HepG2 (cell line): Measurements from ENCODE around the gene BEST3. TPM values are rescaled to one million over a fixed set of nuclear protein-coding genes. Genes with fewer than 3 reads are reported as not detected.

Experiments used
- ATAC-seq: fragments of 200-7000 bp; cut with Tn5 transposase; 3 replicates; pipeline ENCODE4 v1.9.1; 2020; ENCODE audit warnings: mild to moderate bottlenecking, moderate library complexity
- BruUV-seq: library from RNA; stranded (reverse); fragments of 400-500 nt; replicated peaks from 2 replicates; lab custom pipeline; 2021; lab: Mats Ljungman, UMichigan
- CTCF ChIA-PET: fragments of 300-600 bp; formaldehyde crosslinking; extraction: SDS; loops from one replicate; lab custom pipeline; 2021; ENCODE audit warnings: low total read pairs, inconsistent platforms, low intra/inter-chr PET ratio; lab: Yijun Ruan, JAX
- POLR2A ChIA-PET: fragments of 350-600 bp; sonication (Branson Sonifier 250); formaldehyde crosslinking; loops from one replicate; lab custom pipeline; 2020; ENCODE audit warnings: antibody characterized with exemption, inconsistent platforms; lab: Yijun Ruan, JAX
- DNase-seq: peaks from one replicate; pipeline ENCODE4 v3.0.0-alpha.2; 2015; ENCODE audit warnings: low spot score
- FAIRE-seq: peaks from 3 replicates; lab custom pipeline; 2011; peaks lifted over from hg19 to GRCh38; lab: Jason Lieb, UNC
- H2AFZ ChIP-seq: one replicate; pipeline ENCODE4 v1.6.1; 2011; ENCODE audit warnings: low read length, inconsistent platforms
- H3K27ac ChIP-seq: fragments of 300-600 bp; 3 replicates; pipeline ENCODE4 v1.8.0; 2011; ENCODE audit warnings: mixed run types, mild to moderate bottlenecking, mixed read lengths, low read length, inconsistent platforms; ENCODE audit not compliant: insufficient read depth; ENCODE audit errors: extremely low read length
- H3K27me3 ChIP-seq, 2 experiments: fragments of 200-600 bp in 1 of 2; 2 replicates in 1 of 2; 3 replicates in 1 of 2; pipeline versions ENCODE4 v1.6.0 to v1.8.0; 2011; ENCODE audit warnings: low read length in 2 of 2, mild to moderate bottlenecking in 2 of 2, moderate library complexity in 2 of 2, inconsistent platforms in 1 of 2; ENCODE audit not compliant: insufficient read depth in 2 of 2, control insufficient read depth in 1 of 2
- H3K36me3 ChIP-seq, 2 experiments: fragments of 200-600 bp in 1 of 2; replicated peaks in 1 of 2; 2 replicates in 1 of 2; 3 replicates in 1 of 2; pipeline versions ENCODE4 v1.5.1 to v1.8.0; 2011; ENCODE audit warnings: low read length in 2 of 2, inconsistent platforms in 1 of 2; ENCODE audit not compliant: insufficient read depth in 2 of 2, control insufficient read depth in 1 of 2
- H3K4me1 ChIP-seq: 2 replicates; pipeline ENCODE4 v1.5.1; 2012; ENCODE audit warnings: low read length, inconsistent platforms; ENCODE audit not compliant: insufficient read depth
- H3K4me2 ChIP-seq: 2 replicates; pipeline ENCODE4 v1.6.0; 2011; ENCODE audit warnings: low read depth, low read length, inconsistent platforms
- H3K4me3 ChIP-seq, 3 experiments: fragments of 200-600 bp in 1 of 3; sonication (generic), shearing (Covaris generic) in 1 of 3; replicated peaks in 1 of 3; 2 replicates each; pipeline ENCODE4 v1.5.1; 2011 to 2016; ENCODE audit warnings: low read length in 3 of 3, inconsistent platforms in 2 of 3, low read depth in 2 of 3, mild to moderate bottlenecking in 2 of 3, control low read depth in 1 of 3, mixed read lengths in 1 of 3; ENCODE audit not compliant: insufficient read depth in 1 of 3
- H3K79me2 ChIP-seq: one replicate; pipeline ENCODE4 v1.6.1; 2011; ENCODE audit warnings: low read length, inconsistent platforms; ENCODE audit not compliant: insufficient read depth
- H3K9ac ChIP-seq: 2 replicates; pipeline ENCODE4 v1.6.0; 2011; ENCODE audit warnings: mild to moderate bottlenecking, low read depth, low read length, inconsistent platforms; ENCODE audit not compliant: insufficient read depth
- H3K9me3 ChIP-seq: 2 replicates; pipeline ENCODE4 v1.5.1; 2012; ENCODE audit warnings: mild to moderate bottlenecking, low read length
- H4K20me1 ChIP-seq: 2 replicates; pipeline ENCODE4 v1.6.0; 2011; ENCODE audit warnings: inconsistent platforms, mild to moderate bottlenecking, low read length, moderate library complexity; ENCODE audit not compliant: insufficient read depth
- AKAP8 ChIP-seq: sonication (generic); formaldehyde crosslinking; IDR thresholded peaks from 2 replicates; pipeline ENCODE4 v1.5.1; 2020; ENCODE audit warnings: mild to moderate bottlenecking, missing genetic modification reagents
- FOXK1 ChIP-seq: sonication (generic); formaldehyde crosslinking; IDR thresholded peaks from 2 replicates; pipeline ENCODE4 v1.4.0; 2020; ENCODE audit warnings: low read depth, missing genetic modification reagents, borderline replicate concordance
- HDAC1 ChIP-seq: sonication (generic); formaldehyde crosslinking; IDR thresholded peaks from 2 replicates; pipeline ENCODE4 v1.5.1; 2020; ENCODE audit warnings: mild to moderate bottlenecking, missing genetic modification reagents
- NFE2 ChIP-seq: sonication (generic); formaldehyde crosslinking; IDR thresholded peaks from 2 replicates; pipeline ENCODE4 v1.4.0; 2020; ENCODE audit warnings: missing genetic modification reagents
- PAX8 ChIP-seq: sonication (generic); formaldehyde crosslinking; IDR thresholded peaks from 2 replicates; pipeline ENCODE4 v1.8.0; 2022; ENCODE audit warnings: mild to moderate bottlenecking, missing genetic modification reagents, borderline replicate concordance
- SIX4 ChIP-seq: sonication (generic); formaldehyde crosslinking; IDR thresholded peaks from 2 replicates; pipeline ENCODE4 v1.4.0; 2020; ENCODE audit warnings: missing genetic modification reagents
- ZBTB38 ChIP-seq: sonication (generic); formaldehyde crosslinking; IDR thresholded peaks from 2 replicates; pipeline ENCODE4 v1.5.1; 2020; ENCODE audit warnings: mild to moderate bottlenecking, missing genetic modification reagents
- ZNF251 ChIP-seq: sonication (generic); formaldehyde crosslinking; IDR thresholded peaks from 2 replicates; pipeline ENCODE4 v1.9.0; 2021; ENCODE audit warnings: mild to moderate bottlenecking, missing genetic modification reagents
- WGBS: methylation state at CpG from one replicate; pipeline ENCODE4 v1.1.6; 2017; ENCODE audit warnings: low lambda C conversion rate; 5-methylcytosine and 5-hydroxymethylcytosine counted together
- in situ Hi-C: cut with HindIII; loops from 2 replicates; pipeline ENCODE4 v1.10.0; 2017; ENCODE audit warnings: low pct_unique_long_range_greater_than_20kb; ENCODE audit not compliant: extremely low pct_ligation_motif_present
- intact Hi-C: fragments of 100-400 bp; cut with micrococcal nuclease; formaldehyde crosslinking; loops from one replicate; pipeline ENCODE4 v1.10.0; 2022; ENCODE audit not compliant: unreplicated experiment
- polyA plus RNA-seq, 8 experiments: library from polyadenylated mRNA; depleted of rRNA in 3 of 8; stranded (reverse) in 7 of 8; unstranded in 1 of 8; fragments of >200 nt; fragmentation: Illumina TruSeq in 4 of 8; extraction: Trizol in 4 of 8; gene quantifications; 2 replicates each; pipeline versions ENCODE4 v1.2.1 to v1.2.3, GENCODE V29; 2011 to 2016; ENCODE audit warnings: low read depth in 4 of 8, missing spikeins in 1 of 8, mixed read lengths in 1 of 8; ENCODE audit not compliant: insufficient read depth in 1 of 8
- total RNA-seq, 5 experiments: library from RNA; depleted of rRNA; stranded (reverse); fragments of >200 nt; fragmentation: Illumina TruSeq; extraction: Trizol; gene quantifications; 2 replicates each; pipeline ENCODE4 v1.2.3, GENCODE V29; 2016; ENCODE audit warnings: low read depth in 1 of 5

BEST3 gene
- total and polyA plus RNA-seq, 2 of the 13 experiments (the other 11 are each of a cell fraction or from before 2014, with no cell fraction given) = not detected

DNA sequence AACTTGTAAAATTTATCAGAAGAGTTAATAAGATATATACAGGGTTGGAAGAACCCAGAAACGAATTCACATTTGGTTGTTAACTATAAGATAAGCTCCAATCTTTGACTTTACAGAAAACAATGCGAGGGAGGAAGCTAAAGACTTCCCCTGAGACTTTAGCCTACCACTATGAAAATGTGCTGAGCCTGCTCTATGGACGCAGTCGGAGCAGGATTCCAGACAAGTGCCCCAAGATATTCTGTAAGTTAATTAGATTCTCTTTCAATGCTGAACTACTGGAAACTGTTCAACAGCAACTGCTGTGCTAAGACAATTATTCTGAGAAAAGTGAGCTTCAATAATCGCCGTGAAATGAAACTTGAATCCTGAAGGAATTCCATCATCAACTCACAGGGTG is 80.1 kb downstream of the BEST3 start:
- Histone ChIP-seq H3K4me1 (peaks cover 7% of the 10 kb centered on the region; the same call in 1 of the 2 replicates), H3K27ac (no peak overlapping the region), H3K4me2 (no peak overlapping the region), H3K9ac (no peak overlapping the region), H3K4me3 (no peak overlapping the region), H3K9me3 (no peaks in the 10 kb centered on the region), H3K36me3 (no peaks in the 10 kb centered on the region), H4K20me1 (no peaks in the 10 kb centered on the region), H3K27me3 (peaks cover 0 to 10% of the 10 kb centered on the region in 2 experiments; a peak in 2 of 5 replicates), H2AFZ (no peak overlapping the region), H3K79me2 (no peaks in the 10 kb centered on the region)
- intact Hi-C loops (no loop called here), in situ Hi-C loops (no loop called here)
- CTCF ChIA-PET = no interaction called here
- WGBS = 51% methylated on average over 6 of the region's 6 CpGs
- ATAC-seq (no peak), DNase-seq (no peak), FAIRE-seq (no peak)
- no TSS peak for BruUV-seq
- TF ChIP-seq FOXK1 (CRISPR knock-in tag) = no peak
- no peak for TF ChIP-seq NFE2 (CRISPR knock-in tag)
- no peak for TF ChIP-seq HDAC1 (CRISPR knock-in tag)
- TF ChIP-seq ZNF251 (CRISPR knock-in tag) = no peak
- no peak for TF ChIP-seq PAX8
- no peak for TF ChIP-seq AKAP8 (CRISPR knock-in tag)
- no peak for TF ChIP-seq SIX4
- POLR2A ChIA-PET = no interaction called here

DNA sequence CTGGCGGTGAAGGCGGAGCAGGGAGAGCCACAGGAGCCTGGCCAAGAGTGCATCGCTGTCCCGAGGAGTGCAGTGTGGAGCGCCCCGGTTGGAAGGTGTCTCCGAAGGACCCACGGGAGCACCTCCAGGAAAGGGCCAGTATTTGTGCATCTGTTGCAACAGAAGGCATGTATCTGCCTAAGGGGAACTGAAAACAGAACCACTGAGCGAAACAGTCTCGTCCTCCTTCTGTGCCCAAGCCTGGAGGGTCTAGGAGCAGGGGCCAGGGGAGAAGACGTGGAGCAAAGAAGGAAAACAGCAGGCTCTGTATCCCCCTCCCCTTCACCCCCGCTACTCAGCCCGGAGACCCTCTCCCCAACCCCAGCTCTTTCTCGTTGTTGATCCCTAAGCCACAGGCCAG is 83.1 kb downstream of the BEST3 start:
- ChIA-PET CTCF (no interaction called here), POLR2A (no interaction called here)
- TF ChIP-seq ZBTB38 (CRISPR knock-in tag) = no peak
- H3K4me2 ChIP-seq = no peak overlapping the region
- no peaks in the 10 kb centered on the region for H3K36me3 ChIP-seq
- in situ Hi-C loops (no loop called here), intact Hi-C loops (no loop called here)
- no peaks in the 10 kb centered on the region for H3K9me3 ChIP-seq
- H3K4me1 ChIP-seq = no peaks in the 10 kb centered on the region
- DNase-seq = no peak
- peaks cover 0 to 10% of the 10 kb centered on the region in 2 experiments; a peak in 2 of 5 replicates for H3K27me3 ChIP-seq
- no peak for ATAC-seq
- BruUV-seq = no TSS peak
- H2AFZ ChIP-seq = no peak overlapping the region
- no peak overlapping the region for H3K27ac ChIP-seq
- WGBS = 59% methylated on average over 14 of the region's 14 CpGs
- H3K4me3 ChIP-seq = no peak overlapping the region
- H3K9ac ChIP-seq = no peak overlapping the region
- FAIRE-seq = no peak
- no peaks in the 10 kb centered on the region for H3K79me2 ChIP-seq
- no peaks in the 10 kb centered on the region for H4K20me1 ChIP-seq
